HG03457 (cell line): ENCODE results near the gene CHRNA3.

ENCODE experiments used
- ATAC-seq: cut with Tn5 transposase; IDR thresholded peaks from one replicate; pipeline ENCODE4 v1.9.1; 2021; ENCODE audit warnings: moderate number of reproducible peaks; ENCODE audit not compliant: unreplicated experiment

CHRNA3 gene

DNA sequence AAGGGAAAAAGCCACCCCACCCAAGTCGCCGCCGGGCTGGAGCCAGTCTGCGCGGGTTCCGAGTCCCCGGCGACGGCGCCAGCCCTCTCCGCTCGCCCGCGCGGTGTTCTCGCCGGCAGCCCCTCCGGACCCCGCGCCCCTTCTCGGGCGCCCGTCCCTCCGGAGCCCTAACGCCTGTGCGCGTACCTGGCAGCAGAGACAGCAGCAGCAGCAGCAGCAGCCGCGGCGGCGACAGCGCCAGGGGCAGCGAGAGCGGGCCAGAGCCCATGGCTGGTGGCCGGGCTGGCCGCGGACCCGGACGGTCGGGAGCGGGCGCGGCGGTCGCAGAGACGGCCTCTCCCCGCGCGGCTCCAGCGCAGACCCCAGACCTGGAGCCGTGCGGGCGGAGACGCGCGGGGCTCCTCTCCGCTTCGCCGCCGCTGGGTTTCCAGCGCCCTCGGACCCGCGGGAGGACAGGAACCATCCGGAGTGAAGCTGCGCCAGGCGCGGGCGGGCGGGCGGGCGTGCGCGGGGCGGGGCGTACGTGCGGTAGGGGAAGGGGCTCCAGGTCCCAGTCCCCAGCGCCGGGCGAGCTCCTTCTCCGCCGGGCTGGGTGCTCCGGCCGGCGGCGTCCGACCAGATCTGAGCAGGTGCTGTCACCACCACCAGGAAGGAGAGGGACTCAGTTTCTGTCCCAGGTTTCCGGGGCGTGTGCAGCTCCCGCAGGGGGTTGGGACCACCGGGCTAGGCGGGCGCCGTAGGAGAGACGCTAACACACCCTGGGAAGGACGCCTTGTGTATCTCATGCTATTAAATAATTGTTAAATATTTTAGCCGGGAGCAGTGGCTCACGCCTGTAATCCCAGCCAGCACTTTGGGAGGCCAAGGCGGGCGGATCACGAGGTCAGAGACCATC, at the start of gene CHRNA3:
TSS of gene CHRNA3 (minus strand) at position 470 of the 895 bp plus-strand sequence. CDS start at position 268, 202 bp downstream.
- no peak for ATAC-seq

- ATAC-seq: no peak
Measured at GRCh38 chr15:78668987-78669386, 48.2 kb upstream of the CHRNA3 start.

DNA sequence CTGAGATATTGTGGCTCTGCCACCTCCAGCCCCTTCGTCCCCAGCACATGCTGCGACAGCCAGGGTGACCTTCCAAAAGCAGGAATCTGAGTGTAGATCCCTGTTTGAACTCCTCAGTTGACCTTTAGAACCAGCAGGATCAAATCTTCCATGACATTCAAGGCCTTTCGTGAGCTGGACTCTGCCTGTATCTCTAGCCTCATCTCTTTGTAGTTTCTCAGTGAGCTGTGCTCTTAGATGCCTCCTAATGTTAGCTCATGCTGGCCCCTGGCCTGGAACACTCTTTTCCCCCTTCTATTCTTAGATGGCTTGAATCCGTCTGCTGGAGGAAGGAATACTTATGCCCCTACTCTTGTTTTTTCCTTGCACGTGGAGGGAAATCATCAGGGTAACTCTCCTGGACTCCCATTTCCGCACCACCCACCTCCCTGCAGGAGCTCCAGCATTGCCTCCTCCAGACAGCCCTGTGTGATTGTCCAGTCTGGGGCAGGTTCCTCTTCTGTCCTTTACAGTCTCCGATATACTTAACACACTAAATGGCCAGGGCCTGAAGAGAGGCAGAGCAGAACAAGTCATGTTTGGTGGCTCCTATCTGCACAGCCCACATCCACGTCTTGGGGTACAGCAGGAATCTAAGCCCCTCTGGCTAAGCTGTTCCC, 46.9 kb upstream of the CHRNA3 start:
- ATAC-seq: no peak

DNA sequence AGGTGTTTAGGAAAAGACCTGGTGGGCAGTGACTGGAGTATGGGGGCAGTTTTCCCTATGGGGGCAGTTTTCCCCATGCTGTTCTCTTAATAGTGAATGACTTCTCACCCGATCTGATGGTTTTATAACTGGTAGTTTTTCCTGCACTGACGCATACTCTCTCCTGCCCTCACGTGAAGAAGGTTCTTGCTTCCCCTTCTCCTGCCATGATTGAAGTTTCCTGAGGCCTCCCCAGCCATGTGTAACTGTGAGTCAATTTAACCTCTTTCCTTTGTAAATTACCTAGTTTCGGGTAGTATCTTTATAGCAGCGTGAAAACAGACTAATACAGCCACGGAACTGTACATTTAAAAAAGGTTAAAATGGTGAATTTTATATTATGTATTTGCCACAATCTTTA, 45.2 kb upstream of the CHRNA3 start:
- ATAC-seq: no peak

DNA sequence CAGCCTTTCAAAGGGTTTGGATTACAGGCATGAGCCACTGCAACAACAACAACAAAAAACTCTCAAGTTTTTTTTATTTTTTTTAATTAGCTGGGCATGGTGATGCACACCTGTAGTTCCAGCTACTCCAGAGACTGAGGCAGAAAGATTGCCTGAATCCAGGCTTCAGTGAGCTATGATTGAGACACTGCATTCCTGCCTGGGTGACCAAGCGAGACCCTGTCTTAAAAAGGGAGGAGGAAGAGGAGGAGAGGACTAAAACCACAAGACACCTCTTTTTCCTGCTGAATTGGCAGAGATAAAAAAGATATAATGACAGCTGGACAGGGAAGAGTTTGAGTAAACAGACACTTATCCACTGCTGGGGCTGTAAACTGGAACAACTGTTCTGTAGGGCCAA, 42.9 kb upstream of the CHRNA3 start:
- no peak for ATAC-seq

DNA sequence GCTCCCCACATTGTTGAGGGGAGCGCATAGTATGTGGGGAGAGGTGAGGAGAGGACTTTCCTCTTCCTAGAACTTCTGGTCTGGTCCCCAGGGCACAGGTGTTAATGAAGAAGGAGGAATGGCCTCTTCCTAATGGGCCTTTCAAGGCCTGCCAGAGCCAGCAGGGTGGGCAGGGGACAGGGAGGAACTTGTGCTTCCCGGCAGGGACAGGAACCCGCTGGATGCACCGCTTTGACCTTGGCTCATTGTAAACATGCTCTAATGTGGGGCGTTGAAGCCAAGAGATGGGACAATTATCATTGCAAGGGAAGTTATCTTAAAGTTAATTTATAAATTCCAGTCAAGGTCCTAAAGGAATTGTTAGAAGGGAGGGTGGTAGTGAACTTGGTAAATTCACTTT, 41.2 kb upstream of the CHRNA3 start:
- no peak for ATAC-seq

DNA sequence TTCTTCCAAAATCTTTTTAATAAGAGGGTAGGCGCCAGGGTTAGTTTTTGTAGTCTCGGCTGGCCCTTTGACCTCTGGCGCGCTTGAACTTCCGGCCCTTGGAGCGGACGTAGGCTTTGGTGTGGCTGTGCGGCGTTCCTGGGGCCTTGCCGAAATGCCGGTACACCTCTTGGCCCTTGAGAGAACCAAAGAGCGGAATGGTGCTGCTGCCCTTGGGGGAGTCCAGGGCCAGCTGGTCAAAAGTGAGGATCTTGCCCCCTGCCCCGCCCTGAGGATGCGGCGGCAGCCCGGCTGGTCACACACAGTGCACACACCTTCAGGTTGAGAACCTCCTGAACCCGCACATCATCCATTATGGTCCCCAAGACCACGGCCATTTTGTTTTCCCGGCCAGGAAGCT, 40.2 kb upstream of the CHRNA3 start:
- ATAC-seq: no peak

DNA sequence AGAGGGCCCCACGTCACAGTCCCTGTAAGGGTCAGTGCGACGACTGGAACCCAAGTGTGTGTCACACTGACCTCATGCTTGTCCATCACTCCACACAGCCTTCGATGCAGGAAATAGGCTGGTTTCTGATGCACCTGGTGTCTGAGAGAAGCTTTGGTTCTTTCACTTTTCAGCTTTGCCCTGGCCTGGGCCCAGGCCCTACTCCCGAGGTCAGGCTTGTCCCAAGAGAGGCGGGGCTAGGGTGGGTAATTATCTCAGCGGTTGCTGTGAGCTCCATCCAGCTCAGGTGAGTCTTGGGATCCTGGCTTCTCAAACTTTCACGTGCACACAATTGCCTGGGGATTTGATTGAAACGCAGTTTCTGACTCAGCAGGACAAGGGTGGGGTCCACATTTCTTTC, 39.8 kb upstream of the CHRNA3 start:
- no peak for ATAC-seq

DNA sequence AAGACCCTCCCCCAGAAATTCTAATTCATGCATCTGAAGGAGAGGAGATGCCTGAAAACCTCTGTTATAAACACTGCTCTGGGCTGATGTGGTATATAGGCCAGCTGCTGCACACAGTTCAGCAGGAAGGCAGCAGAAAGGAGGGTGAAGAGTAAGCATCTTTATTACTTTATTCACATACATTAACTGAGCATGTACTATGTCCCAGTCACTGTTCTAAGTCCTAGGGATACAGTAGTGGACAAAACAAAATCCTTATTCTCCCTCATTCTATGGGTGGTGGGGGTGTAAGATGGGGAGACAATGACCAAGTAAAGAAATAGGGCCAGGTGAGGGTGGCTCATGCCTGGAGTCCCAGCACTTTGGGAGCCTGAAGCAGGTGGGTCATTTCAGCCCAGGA, 38.0 kb upstream of the CHRNA3 start:
- no peak for ATAC-seq

DNA sequence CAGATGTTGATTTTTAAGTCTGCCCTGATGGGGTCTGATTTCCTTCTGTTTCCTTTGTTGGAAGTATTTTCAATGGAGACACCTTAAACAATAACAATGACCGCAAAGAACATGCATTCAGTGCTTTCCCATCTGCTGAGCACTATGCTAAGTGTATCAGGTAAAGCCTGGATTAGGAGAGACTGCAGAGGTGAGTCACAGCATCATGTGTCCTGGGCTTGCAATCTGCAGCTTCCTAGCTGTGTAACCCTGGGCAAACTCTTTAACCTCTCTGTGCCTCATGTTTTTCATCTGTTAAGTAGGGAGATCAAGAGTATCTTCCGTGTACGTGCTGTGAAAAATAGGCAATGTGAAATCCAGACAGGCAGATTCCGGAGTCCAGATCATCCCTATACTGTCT, 33.5 kb upstream of the CHRNA3 start:
- no peak for ATAC-seq

DNA sequence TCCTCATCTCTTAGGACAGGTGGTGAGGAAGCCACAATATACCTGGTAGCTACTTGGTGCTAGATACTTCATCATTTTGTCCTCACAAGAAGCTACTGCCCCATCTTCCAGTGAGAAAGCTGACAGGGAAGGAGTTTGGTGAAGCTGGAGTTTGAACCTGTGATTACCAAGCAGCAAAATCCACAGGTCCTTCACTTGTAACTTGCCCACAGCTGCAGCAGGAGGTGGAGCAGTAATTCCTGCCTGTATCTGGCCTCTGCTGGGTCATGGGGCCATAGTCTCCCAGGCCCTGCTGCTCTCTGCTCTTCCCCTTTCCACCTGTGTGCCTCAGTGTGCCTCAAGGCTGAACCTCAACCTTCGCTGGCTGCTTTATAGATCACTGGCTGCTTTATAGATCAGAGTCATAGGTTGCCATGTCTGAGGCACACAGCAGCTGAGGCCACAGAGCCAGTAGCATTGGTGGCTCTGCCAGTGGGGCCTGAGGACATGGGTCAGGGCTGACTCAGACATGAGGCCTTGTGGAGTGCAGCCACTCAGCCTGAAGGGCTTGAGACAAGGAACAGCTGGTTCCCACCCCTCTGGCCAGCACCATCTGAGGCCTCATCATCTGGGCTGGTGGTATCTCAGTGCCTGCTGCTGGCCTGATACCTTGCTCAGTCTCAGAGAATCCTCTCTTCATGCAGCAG, 31.3 kb upstream of the CHRNA3 start:
- ATAC-seq: no peak

GRCh38 chr15:78651007-78651406, 30.2 kb upstream of the CHRNA3 start:
- no peak for ATAC-seq

GRCh38 chr15:78650022-78650421, 29.2 kb upstream of the CHRNA3 start:
- no peak for ATAC-seq

DNA sequence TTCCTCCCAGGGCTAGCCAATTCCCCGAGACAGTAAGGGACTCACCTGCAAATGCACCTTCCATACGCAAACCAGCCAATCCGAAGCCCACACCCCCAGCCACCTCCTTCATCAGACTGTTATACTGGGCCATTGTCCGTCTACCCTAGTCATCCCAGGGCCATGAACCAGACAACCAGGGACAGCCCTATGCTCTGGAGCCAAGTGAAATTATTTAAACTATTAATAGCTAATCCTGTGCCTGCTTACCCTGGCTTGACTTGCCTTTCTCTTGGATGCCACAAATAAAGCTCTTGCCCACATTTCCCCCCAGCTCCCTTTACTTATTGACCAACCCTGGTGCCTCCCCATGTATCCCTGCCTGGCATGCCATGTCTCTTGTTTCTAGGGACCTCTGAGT, 24.2 kb upstream of the CHRNA3 start:
- ATAC-seq: no peak

GRCh38 chr15:78642331-78642730, 21.5 kb upstream of the CHRNA3 start:
- ATAC-seq: no peak

GRCh38 chr15:78641749-78642275, 21.0 kb upstream of the CHRNA3 start:
- ATAC-seq: no peak

GRCh38 chr15:78641102-78641748, 20.4 kb upstream of the CHRNA3 start, which contains the start of gene CHRNB4:
Gene CHRNB4, minus strand, starts transcription at chr15:78641210. Its CDS starts 77 bp downstream, at chr15:78641133.
- no peak for ATAC-seq

DNA sequence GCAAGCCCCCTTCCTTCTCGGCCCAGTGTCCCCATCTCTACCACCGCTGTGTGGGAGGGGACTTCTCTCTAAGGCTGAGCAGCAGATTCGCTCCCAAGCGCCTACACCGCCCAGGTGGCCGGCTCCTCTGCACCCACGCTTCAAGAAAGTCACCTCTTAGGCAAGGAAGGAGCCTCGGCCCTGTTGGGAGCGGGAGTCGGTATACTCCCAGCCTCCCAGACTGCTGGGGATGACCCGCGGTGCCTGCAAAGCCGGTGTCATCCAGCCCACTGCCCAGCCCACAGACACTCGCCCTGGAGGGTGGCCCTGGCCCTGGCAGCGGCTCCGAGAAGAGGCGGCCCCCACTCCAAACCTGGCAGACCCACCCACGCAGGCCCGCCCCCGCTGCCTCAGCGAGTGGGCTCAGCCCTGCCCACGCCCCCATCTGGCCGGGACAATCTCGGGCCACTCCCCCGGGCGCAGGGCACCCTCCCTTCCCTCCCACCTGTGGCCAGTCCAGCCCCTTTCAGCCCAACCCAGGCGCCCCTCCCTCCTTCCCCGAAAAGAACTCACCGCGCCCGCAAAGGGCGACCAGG, 19.8 kb upstream of the CHRNA3 start:
- ATAC-seq: no peak

DNA sequence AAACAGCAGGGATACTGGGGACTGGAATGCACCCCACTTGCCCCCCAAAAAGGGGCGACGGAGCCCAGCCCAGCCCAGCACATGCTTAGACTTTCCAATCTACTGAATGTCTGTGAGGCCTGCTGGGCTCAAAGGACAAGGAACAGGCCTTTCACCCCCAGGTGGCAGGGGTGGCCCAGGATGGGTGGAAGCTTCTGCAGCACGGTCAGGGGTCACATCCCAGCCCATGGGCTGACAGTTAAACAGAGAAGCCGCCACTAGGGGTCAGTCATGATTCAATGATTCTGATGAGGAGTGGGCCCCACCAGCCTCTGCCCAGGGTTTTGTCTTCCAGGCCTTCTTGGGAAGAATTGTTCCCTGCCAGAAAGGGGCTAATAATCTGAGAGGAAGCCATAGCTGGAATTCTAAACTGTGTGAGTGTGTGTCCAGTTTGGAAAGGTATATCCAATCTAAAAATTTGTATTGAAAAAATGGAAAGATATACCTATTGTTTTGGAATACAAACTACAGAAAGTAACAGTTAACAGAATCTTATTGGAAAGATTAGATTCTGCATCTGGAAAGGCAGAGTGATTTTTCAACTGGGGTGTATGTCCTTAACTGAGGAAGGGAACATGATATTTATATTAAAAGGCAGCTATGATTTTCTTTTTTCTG, 18.0 kb upstream of the CHRNA3 start:
- ATAC-seq: no peak
